ENCODE measurements around the gene TMEM120B.

The TMEM120B gene

GRCh38 chr12:121805171-121806008 is 92.8 kb downstream of the TMEM120B start:
- Histone ChIP-seq H3K4me3 (ENCODE audit: low read depth, low read length) (peak overlapping the region; percentile 71), H3K27ac (ENCODE audit: extremely low read depth, low read depth, low read length) (peak overlapping the region; percentile 100), H3K4me1 (ENCODE audit: control insufficient read depth, insufficient read depth, low read length) (peaks cover 10% of the 10 kb centered on the region), H3K9me3 (ENCODE audit: control insufficient read depth, insufficient read depth, low read depth, low read length) (no peaks in the 10 kb centered on the region), H3K36me3 (ENCODE audit: control insufficient read depth in 2 of 2, insufficient read depth in 1 of 2, low read length in 2 of 2) (peaks cover 4 to 39% of the 10 kb centered on the region in 2 experiments; a peak in 2 of 3 replicates)
- ChIA-PET CTCF (interaction anchor here (0.6 to 15.1 kb wide), 3 partner anchors 11 to 121 kb away, joined by 4 to 393 read pairs (median 5); partner anchors contain the start of gene RHOF), POLR2A (interaction anchor here (0.7 to 7.5 kb wide), 5 partner anchors 9 to 505 kb away, joined by 3 to 165 read pairs (median 6); partner anchors contain the start of genes PSMD9 and RHOF)
- TF ChIP-seq ZNF433 (tag by site-specific recombination; IDR thresholded peaks at IDR 0.05; ENCODE audit: low read depth): no peak
- TF ChIP-seq, protein P1, sequence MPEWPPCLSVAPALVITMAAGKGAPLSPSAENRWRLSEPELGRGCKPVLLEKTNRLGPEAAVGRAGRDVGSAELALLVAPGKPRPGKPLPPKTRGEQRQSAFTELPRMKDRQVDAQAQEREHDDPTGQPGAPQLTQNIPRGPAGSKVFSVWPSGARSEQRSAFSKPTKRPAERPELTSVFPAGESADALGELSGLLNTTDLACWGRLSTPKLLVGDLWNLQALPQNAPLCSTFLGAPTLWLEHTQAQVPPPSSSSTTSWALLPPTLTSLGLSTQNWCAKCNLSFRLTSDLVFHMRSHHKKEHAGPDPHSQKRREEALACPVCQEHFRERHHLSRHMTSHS (tag by site-specific recombination; IDR thresholded peaks at IDR 0.05): no peak
- TF ChIP-seq ZBTB7A (tag by site-specific recombination; IDR thresholded peaks at IDR 0.05; ENCODE audit: low read depth): no peak
- TF ChIP-seq, protein P2, sequence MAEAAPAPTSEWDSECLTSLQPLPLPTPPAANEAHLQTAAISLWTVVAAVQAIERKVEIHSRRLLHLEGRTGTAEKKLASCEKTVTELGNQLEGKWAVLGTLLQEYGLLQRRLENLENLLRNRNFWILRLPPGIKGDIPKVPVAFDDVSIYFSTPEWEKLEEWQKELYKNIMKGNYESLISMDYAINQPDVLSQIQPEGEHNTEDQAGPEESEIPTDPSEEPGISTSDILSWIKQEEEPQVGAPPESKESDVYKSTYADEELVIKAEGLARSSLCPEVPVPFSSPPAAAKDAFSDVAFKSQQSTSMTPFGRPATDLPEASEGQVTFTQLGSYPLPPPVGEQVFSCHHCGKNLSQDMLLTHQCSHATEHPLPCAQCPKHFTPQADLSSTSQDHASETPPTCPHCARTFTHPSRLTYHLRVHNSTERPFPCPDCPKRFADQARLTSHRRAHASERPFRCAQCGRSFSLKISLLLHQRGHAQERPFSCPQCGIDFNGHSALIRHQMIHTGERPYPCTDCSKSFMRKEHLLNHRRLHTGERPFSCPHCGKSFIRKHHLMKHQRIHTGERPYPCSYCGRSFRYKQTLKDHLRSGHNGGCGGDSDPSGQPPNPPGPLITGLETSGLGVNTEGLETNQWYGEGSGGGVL (tag by site-specific recombination; IDR thresholded peaks at IDR 0.05): no peak
- TF ChIP-seq ZNF146 (tag by site-specific recombination; IDR thresholded peaks at IDR 0.05): no peak
- TF ChIP-seq ZNF274 (IDR thresholded peaks at IDR 0.05; ENCODE audit: low read length): no peak
- no peak for TF ChIP-seq ZNF274 (tag by site-specific recombination; IDR thresholded peaks at IDR 0.05; ENCODE audit: borderline replicate concordance)
- TF ChIP-seq BCL11B (tag by site-specific recombination; IDR thresholded peaks at IDR 0.05; ENCODE audit: low read depth): peak; percentile 82; the same call in 1 of the 2 replicates
- peak; percentile 25; the same call in 1 of the 2 replicates for TF ChIP-seq SP7 (tag by site-specific recombination; IDR thresholded peaks at IDR 0.05)
- TF ChIP-seq, protein P3, sequence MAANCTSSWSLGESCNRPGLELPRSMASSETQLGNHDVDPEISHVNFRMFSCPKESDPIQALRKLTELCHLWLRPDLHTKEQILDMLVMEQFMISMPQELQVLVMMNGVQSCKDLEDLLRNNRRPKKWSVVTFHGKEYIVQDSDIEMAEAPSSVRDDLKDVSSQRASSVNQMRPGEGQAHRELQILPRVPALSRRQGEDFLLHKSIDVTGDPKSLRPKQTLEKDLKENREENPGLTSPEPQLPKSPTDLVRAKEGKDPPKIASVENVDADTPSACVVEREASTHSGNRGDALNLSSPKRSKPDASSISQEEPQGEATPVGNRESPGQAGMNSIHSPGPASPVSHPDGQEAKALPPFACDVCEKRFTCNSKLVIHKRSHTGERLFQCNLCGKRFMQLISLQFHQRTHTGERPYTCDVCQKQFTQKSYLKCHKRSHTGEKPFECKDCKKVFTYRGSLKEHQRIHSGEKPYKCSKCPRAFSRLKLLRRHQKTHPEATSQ (tag by site-specific recombination; IDR thresholded peaks at IDR 0.05): 0 out of 2 replicates have a peak, but pooled peaks have one; percentile 44
- TF ChIP-seq KLF1 (tag by site-specific recombination; IDR thresholded peaks at IDR 0.05): no peak
- no peak for TF ChIP-seq ZNF248 (tag by site-specific recombination; IDR thresholded peaks at IDR 0.05)
- TF ChIP-seq, protein P4, sequence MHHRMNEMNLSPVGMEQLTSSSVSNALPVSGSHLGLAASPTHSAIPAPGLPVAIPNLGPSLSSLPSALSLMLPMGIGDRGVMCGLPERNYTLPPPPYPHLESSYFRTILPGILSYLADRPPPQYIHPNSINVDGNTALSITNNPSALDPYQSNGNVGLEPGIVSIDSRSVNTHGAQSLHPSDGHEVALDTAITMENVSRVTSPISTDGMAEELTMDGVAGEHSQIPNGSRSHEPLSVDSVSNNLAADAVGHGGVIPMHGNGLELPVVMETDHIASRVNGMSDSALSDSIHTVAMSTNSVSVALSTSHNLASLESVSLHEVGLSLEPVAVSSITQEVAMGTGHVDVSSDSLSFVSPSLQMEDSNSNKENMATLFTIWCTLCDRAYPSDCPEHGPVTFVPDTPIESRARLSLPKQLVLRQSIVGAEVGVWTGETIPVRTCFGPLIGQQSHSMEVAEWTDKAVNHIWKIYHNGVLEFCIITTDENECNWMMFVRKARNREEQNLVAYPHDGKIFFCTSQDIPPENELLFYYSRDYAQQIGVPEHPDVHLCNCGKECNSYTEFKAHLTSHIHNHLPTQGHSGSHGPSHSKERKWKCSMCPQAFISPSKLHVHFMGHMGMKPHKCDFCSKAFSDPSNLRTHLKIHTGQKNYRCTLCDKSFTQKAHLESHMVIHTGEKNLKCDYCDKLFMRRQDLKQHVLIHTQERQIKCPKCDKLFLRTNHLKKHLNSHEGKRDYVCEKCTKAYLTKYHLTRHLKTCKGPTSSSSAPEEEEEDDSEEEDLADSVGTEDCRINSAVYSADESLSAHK (tag by site-specific recombination; IDR thresholded peaks at IDR 0.05): peak; percentile 100
- TF ChIP-seq, protein P5, sequence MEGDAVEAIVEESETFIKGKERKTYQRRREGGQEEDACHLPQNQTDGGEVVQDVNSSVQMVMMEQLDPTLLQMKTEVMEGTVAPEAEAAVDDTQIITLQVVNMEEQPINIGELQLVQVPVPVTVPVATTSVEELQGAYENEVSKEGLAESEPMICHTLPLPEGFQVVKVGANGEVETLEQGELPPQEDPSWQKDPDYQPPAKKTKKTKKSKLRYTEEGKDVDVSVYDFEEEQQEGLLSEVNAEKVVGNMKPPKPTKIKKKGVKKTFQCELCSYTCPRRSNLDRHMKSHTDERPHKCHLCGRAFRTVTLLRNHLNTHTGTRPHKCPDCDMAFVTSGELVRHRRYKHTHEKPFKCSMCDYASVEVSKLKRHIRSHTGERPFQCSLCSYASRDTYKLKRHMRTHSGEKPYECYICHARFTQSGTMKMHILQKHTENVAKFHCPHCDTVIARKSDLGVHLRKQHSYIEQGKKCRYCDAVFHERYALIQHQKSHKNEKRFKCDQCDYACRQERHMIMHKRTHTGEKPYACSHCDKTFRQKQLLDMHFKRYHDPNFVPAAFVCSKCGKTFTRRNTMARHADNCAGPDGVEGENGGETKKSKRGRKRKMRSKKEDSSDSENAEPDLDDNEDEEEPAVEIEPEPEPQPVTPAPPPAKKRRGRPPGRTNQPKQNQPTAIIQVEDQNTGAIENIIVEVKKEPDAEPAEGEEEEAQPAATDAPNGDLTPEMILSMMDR (tag by site-specific recombination; IDR thresholded peaks at IDR 0.05): no peak
- no peak for TF ChIP-seq SP3 (tag by site-specific recombination; IDR thresholded peaks at IDR 0.05)
- peak; percentile 57 for TF ChIP-seq ZEB2 (tag by site-specific recombination; IDR thresholded peaks at IDR 0.05)
- TF ChIP-seq ZNF658 (tag by site-specific recombination; IDR thresholded peaks at IDR 0.05): no peak
- peak; percentile 59; the same call in 1 of the 2 replicates for TF ChIP-seq ZBTB17 (tag by site-specific recombination; IDR thresholded peaks at IDR 0.05)
- no peak for TF ChIP-seq ZNF133 (tag by site-specific recombination; IDR thresholded peaks at IDR 0.05)
- TF ChIP-seq KLF16 (tag by site-specific recombination; IDR thresholded peaks at IDR 0.05): peak; percentile 35; the same call in 1 of the 2 replicates
- 0 out of 2 replicates have a peak, but pooled peaks have one; percentile 15 for TF ChIP-seq ZNF121 (tag by site-specific recombination; IDR thresholded peaks at IDR 0.05)
- no peak for TF ChIP-seq ZNF664 (tag by site-specific recombination; IDR thresholded peaks at IDR 0.05)
- TF ChIP-seq ZBTB20 (tag by site-specific recombination; IDR thresholded peaks at IDR 0.05): peak; percentile 47; the same call in 1 of the 2 replicates
- TF ChIP-seq ZNF629 (tag by site-specific recombination; IDR thresholded peaks at IDR 0.05): 0 out of 2 replicates have a peak, but pooled peaks have one; percentile 12
- TF ChIP-seq ZNF24 (tag by site-specific recombination; IDR thresholded peaks at IDR 0.05): 0 out of 2 replicates have a peak, but pooled peaks have one; percentile 20
- peak; percentile 83 for TF ChIP-seq PRDM1 (tag by site-specific recombination; IDR thresholded peaks at IDR 0.05)
- TF ChIP-seq GFI1B (tag by site-specific recombination; IDR thresholded peaks at IDR 0.05): peak; percentile 44; the same call in 1 of the 2 replicates
- TF ChIP-seq, protein P6, sequence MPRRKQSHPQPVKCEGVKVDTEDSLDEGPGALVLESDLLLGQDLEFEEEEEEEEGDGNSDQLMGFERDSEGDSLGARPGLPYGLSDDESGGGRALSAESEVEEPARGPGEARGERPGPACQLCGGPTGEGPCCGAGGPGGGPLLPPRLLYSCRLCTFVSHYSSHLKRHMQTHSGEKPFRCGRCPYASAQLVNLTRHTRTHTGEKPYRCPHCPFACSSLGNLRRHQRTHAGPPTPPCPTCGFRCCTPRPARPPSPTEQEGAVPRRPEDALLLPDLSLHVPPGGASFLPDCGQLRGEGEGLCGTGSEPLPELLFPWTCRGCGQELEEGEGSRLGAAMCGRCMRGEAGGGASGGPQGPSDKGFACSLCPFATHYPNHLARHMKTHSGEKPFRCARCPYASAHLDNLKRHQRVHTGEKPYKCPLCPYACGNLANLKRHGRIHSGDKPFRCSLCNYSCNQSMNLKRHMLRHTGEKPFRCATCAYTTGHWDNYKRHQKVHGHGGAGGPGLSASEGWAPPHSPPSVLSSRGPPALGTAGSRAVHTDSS (tag by site-specific recombination; IDR thresholded peaks at IDR 0.05): no peak

Data from HEK293 (cell line).